Naive thymus-derived CD4-positive, alpha-beta T cell (primary cell): ENCODE results near the gene ZNF14. TPM values are rescaled to one million over a fixed set of nuclear protein-coding genes. Genes with fewer than 3 reads are reported as not detected.

Source experiments
- ATAC-seq: fragments of 150-1000 bp; cut with Tn5 transposase; 2 replicates; pipeline ENCODE4 v1.10.0; 2021; ENCODE audit warnings: mild to moderate bottlenecking, moderate library complexity
- CTCF ChIA-PET: fragments of 350-600 bp; sonication (Branson Sonifier 250); formaldehyde crosslinking; loops from one replicate; lab custom pipeline; 2021; ENCODE audit warnings: antibody characterized with exemption; lab: Charles Lee
- POLR2A ChIA-PET: fragments of 350-600 bp; sonication (Branson Sonifier 250); formaldehyde crosslinking; loops from one replicate; lab custom pipeline; 2021; ENCODE audit warnings: antibody characterized with exemption, inconsistent platforms; lab: Charles Lee
- DNase-seq, 9 donors: peaks; one replicate each; pipeline versions ENCODE4 v3.0.0 to v3.0.0-alpha.2; 2020 to 2022; ENCODE audit warnings: mixed read lengths in 1 of 9
- H3K27ac ChIP-seq: one replicate; pipeline ENCODE4 v1.7.0; 2013; ENCODE audit warnings: mild to moderate bottlenecking, low read depth, low read length, moderate library complexity
- H3K27me3 ChIP-seq, 2 donors: one replicate each; pipeline ENCODE4 v1.7.0; 2013; ENCODE audit warnings: low read length in 2 of 2, mild to moderate bottlenecking in 2 of 2, moderate library complexity in 2 of 2; ENCODE audit not compliant: control insufficient read depth in 2 of 2, insufficient read depth in 2 of 2
- H3K36me3 ChIP-seq, 3 experiments: 1 replicate in 2 of 3; 2 replicates in 1 of 3; pipeline ENCODE4 v1.7.0; 2013; ENCODE audit warnings: low read length in 3 of 3, mild to moderate bottlenecking in 3 of 3, moderate library complexity in 1 of 3; ENCODE audit not compliant: insufficient read depth in 3 of 3, control insufficient read depth in 2 of 3
- H3K4me1 ChIP-seq, 2 donors: one replicate each; pipeline ENCODE4 v1.7.0; 2013; ENCODE audit warnings: low read length in 2 of 2, mild to moderate bottlenecking in 2 of 2, moderate library complexity in 1 of 2; ENCODE audit not compliant: control insufficient read depth in 2 of 2, insufficient read depth in 2 of 2
- H3K4me3 ChIP-seq: 2 replicates; pipeline ENCODE4 v1.7.0; 2013; ENCODE audit warnings: mild to moderate bottlenecking, low read length
- H3K9me3 ChIP-seq, 3 experiments: 1 replicate in 2 of 3; 2 replicates in 1 of 3; pipeline ENCODE4 v1.7.0; 2013; ENCODE audit warnings: low read length in 3 of 3; ENCODE audit not compliant: control insufficient read depth in 2 of 3
- H3K27ac Mint-ChIP-seq, 9 donors: one replicate each; pipeline ENCODE4 v1.8.0; 2020 to 2022; ENCODE audit warnings: mixed read lengths in 9 of 9, mild to moderate bottlenecking in 8 of 9, moderate library complexity in 5 of 9, inconsistent platforms in 2 of 9
- H3K27me3 Mint-ChIP-seq, 5 donors: one replicate each; pipeline ENCODE4 v1.8.0; 2021 to 2022; ENCODE audit warnings: mixed read lengths in 5 of 5, mild to moderate bottlenecking in 1 of 5
- H3K36me3 Mint-ChIP-seq, 5 donors: one replicate each; pipeline ENCODE4 v1.8.0; 2020 to 2022; ENCODE audit warnings: mixed read lengths in 5 of 5, mild to moderate bottlenecking in 3 of 5, inconsistent platforms in 1 of 5
- H3K4me1 Mint-ChIP-seq, 7 donors: one replicate each; pipeline ENCODE4 v1.8.0; 2020 to 2022; ENCODE audit warnings: mixed read lengths in 7 of 7, mild to moderate bottlenecking in 3 of 7, inconsistent platforms in 1 of 7
- H3K4me3 Mint-ChIP-seq, 10 donors: one replicate each; pipeline ENCODE4 v1.8.0; 2020 to 2022; ENCODE audit warnings: mild to moderate bottlenecking in 10 of 10, mixed read lengths in 10 of 10, moderate library complexity in 6 of 10, inconsistent platforms in 2 of 10
- H3K9me3 Mint-ChIP-seq, 11 donors: one replicate each; pipeline ENCODE4 v1.8.0; 2020 to 2022; ENCODE audit warnings: mixed read lengths in 11 of 11, mild to moderate bottlenecking in 4 of 11, inconsistent platforms in 1 of 11, moderate library complexity in 1 of 11
- intact Hi-C, 2 donors: fragments of 100-400 bp; cut with micrococcal nuclease; formaldehyde crosslinking; loops; one replicate each; pipeline ENCODE4 v1.15.1; 2023
- polyA plus RNA-seq, 2 donors: library from polyadenylated mRNA; unstranded; fragments of 300-500 nt; fragmentation: Illumina TruSeq; gene quantifications; one replicate each; pipeline ENCODE4 v1.2.3, GENCODE V29; 2021
- total RNA-seq, 6 experiments: library from RNA in 5 of 6; stranded (reverse) in 5 of 6; gene quantifications; 1 replicate in 5 of 6; 2 replicates in 1 of 6; pipeline ENCODE4 v1.2.3 and lab custom pipeline; 2021 to 2026

Gene ZNF14
- total and polyA plus RNA-seq, 7 experiments from 2014 or later, result 7.0 to 35.0 (median 17.6) TPM

- Mint-ChIP-seq H3K4me1 (peaks cover 0 to 15% (median 8%) of the 10 kb centered on the region in 7 donors), H3K4me3 (peak overlapping the region in 5 of 10 donors; percentile 4 to 69 (median 12))
- CTCF ChIA-PET, result interaction anchor here (1.1 kb wide), 1 partner anchor 10 kb away, joined by 5 read pairs; no protein-coding TSS in a partner anchor
Measured at GRCh38 chr19:19719798-19720197, 13.1 kb downstream of the ZNF14 start.

GRCh38 chr19:19711934-19712828 is 20.7 kb downstream of the ZNF14 start:
- Mint-ChIP-seq H3K27me3 (no peaks in the 10 kb centered on the region), H3K36me3 (peaks cover 14 to 89% (median 67%) of the 10 kb centered on the region in 5 donors), H3K27ac (peak overlapping the region in 2 of 9 donors; percentile 51 to 83), H3K4me1 (peaks cover 0 to 5% (median 0%) of the 10 kb centered on the region in 7 donors), H3K9me3 (peaks cover 4 to 100% (median 80%) of the 10 kb centered on the region in 11 donors), H3K4me3 (peak overlapping the region in 2 of 10 donors; percentile 27 to 29)
- H3K4me3 ChIP-seq, result peak overlapping the region; percentile 17
- ChIA-PET POLR2A (interaction anchor here (4.6 kb wide), 1 partner anchor 43 kb away, joined by 30 read pairs; the partner anchor contains the start of gene ZNF101), CTCF (no interaction called here)
- no peak overlapping the region for H3K27ac ChIP-seq
- peaks cover 58 to 100% (median 69%) of the 10 kb centered on the region in 3 experiments for H3K9me3 ChIP-seq
- no peaks in the 10 kb centered on the region for H3K27me3 ChIP-seq
- intact Hi-C loops, result no loop called here
- no peaks in the 10 kb centered on the region for H3K4me1 ChIP-seq
- H3K36me3 ChIP-seq, result peaks cover 32 to 75% (median 33%) of the 10 kb centered on the region in 3 experiments
- ATAC-seq, result no peak
- DNase-seq, result no peak

More at GRCh38 chr19:19719798-19720197, 13.1 kb downstream of the ZNF14 start:
- Histone ChIP-seq H3K36me3 (peaks cover 0 to 45% (median 0%) of the 10 kb centered on the region in 3 experiments), H3K27ac (no peak overlapping the region), H3K9me3 (peaks cover 27 to 75% (median 37%) of the 10 kb centered on the region in 3 experiments), H3K4me3 (no peak overlapping the region), H3K27me3 (no peaks in the 10 kb centered on the region), H3K4me1 (no peaks in the 10 kb centered on the region)
- no peaks in the 10 kb centered on the region for H3K27me3 Mint-ChIP-seq
- peaks cover 28 to 100% (median 78%) of the 10 kb centered on the region in 11 donors for H3K9me3 Mint-ChIP-seq
- H3K27ac Mint-ChIP-seq, result peak overlapping the region in 2 of 9 donors; percentile 11 to 65
- POLR2A ChIA-PET, result interaction anchor here (0.6 to 2.1 kb wide), 7 partner anchors 10 to 58 kb away, joined by 3 to 12 read pairs (median 5); partner anchors contain the start of gene ZNF14
- no peak for ATAC-seq
- DNase-seq, result peak in 4 of 9 donors; percentile 25 to 37 (median 29)
- peaks cover 40 to 79% (median 75%) of the 10 kb centered on the region in 5 donors for H3K36me3 Mint-ChIP-seq
- intact Hi-C loops, result loop anchor here in 1 of 2 donors (2.0 to 5.0 kb wide), 2 partner anchors 13 to 52 kb away; partner anchors contain the start of genes ZNF101 and ZNF14

GRCh38 chr19:19711306-19711933 is 21.5 kb downstream of the ZNF14 start:
- Mint-ChIP-seq H3K27me3 (no peaks in the 10 kb centered on the region), H3K9me3 (peaks cover 4 to 100% (median 80%) of the 10 kb centered on the region in 11 donors), H3K4me1 (peaks cover 0 to 5% (median 0%) of the 10 kb centered on the region in 7 donors), H3K36me3 (peaks cover 10 to 87% (median 60%) of the 10 kb centered on the region in 5 donors), H3K27ac (peak overlapping the region in 2 of 9 donors; percentile 51 to 83), H3K4me3 (no peak overlapping the region)
- H3K36me3 ChIP-seq, result peaks cover 32 to 70% (median 33%) of the 10 kb centered on the region in 3 experiments
- H3K4me3 ChIP-seq, result peak overlapping the region; percentile 17
- POLR2A ChIA-PET, result interaction anchor here (1.6 to 4.9 kb wide), 2 partner anchors 42 to 110 kb away, joined by 3 to 20 read pairs; partner anchors contain the start of genes ZNF101 and ZNF506
- H3K9me3 ChIP-seq, result peaks cover 58 to 100% (median 68%) of the 10 kb centered on the region in 3 experiments
- no peaks in the 10 kb centered on the region for H3K4me1 ChIP-seq
- no peaks in the 10 kb centered on the region for H3K27me3 ChIP-seq
- no peak for ATAC-seq
- no peak for DNase-seq
- CTCF ChIA-PET, result no interaction called here
- intact Hi-C loops, result no loop called here
- H3K27ac ChIP-seq, result no peak overlapping the region

GRCh38 chr19:19710506-19710905 is 22.4 kb downstream of the ZNF14 start:
- ATAC-seq, result no peak
- Mint-ChIP-seq H3K27ac (peak overlapping the region in 2 of 9 donors; percentile 12 to 32), H3K27me3 (no peaks in the 10 kb centered on the region), H3K4me1 (peaks cover 0 to 5% (median 0%) of the 10 kb centered on the region in 7 donors), H3K9me3 (peaks cover 4 to 100% (median 82%) of the 10 kb centered on the region in 11 donors), H3K36me3 (peaks cover 7 to 85% (median 57%) of the 10 kb centered on the region in 5 donors), H3K4me3 (peak overlapping the region in 1 of 10 donors; percentile 27)
- H3K9me3 ChIP-seq, result peaks cover 53 to 99% (median 63%) of the 10 kb centered on the region in 3 experiments
- no peaks in the 10 kb centered on the region for H3K27me3 ChIP-seq
- intact Hi-C loops, result no loop called here
- no peak overlapping the region for H3K27ac ChIP-seq
- ChIA-PET CTCF (no interaction called here), POLR2A (interaction anchor here (1.6 to 4.9 kb wide), 2 partner anchors 41 to 111 kb away, joined by 3 to 20 read pairs; partner anchors contain the start of genes ZNF101 and ZNF506)
- H3K4me3 ChIP-seq, result peak overlapping the region; percentile 17
- DNase-seq, result no peak
- H3K4me1 ChIP-seq, result no peaks in the 10 kb centered on the region
- H3K36me3 ChIP-seq, result peaks cover 32 to 61% (median 33%) of the 10 kb centered on the region in 3 experiments

GRCh38 chr19:19704836-19705235 is 28.1 kb downstream of the ZNF14 start:
- peaks cover 3 to 92% (median 73%) of the 10 kb centered on the region in 11 donors for H3K9me3 Mint-ChIP-seq

More at GRCh38 chr19:19704836-19705235, 28.1 kb downstream of the ZNF14 start:
- peaks cover 0 to 7% (median 0%) of the 10 kb centered on the region in 3 experiments for H3K36me3 ChIP-seq
- intact Hi-C loops, result no loop called here
- no peak overlapping the region for H3K27ac ChIP-seq
- H3K27me3 ChIP-seq, result no peaks in the 10 kb centered on the region
- H3K27ac Mint-ChIP-seq, result no peak overlapping the region
- no peaks in the 10 kb centered on the region for H3K4me1 ChIP-seq
- H3K4me3 ChIP-seq, result no peak overlapping the region
- CTCF ChIA-PET, result no interaction called here
- peaks cover 16 to 83% (median 33%) of the 10 kb centered on the region in 3 experiments for H3K9me3 ChIP-seq
- DNase-seq (no peak), ATAC-seq (no peak)
- POLR2A ChIA-PET, result interaction anchor here (0.5 kb wide), 1 partner anchor 162 kb away, joined by 4 read pairs; no protein-coding TSS in a partner anchor
- H3K36me3 Mint-ChIP-seq, result peaks cover 9 to 50% (median 36%) of the 10 kb centered on the region in 5 donors
- no peaks in the 10 kb centered on the region for H3K27me3 Mint-ChIP-seq
- H3K4me3 Mint-ChIP-seq, result no peak overlapping the region
- H3K4me1 Mint-ChIP-seq, result peaks cover 0 to 4% (median 0%) of the 10 kb centered on the region in 7 donors
